Activated CD4-positive, alpha-beta memory T cell treated with anti-CD3 and anti-CD28 coated beads, Interleukin-2, amount 10 ng/mL, durations not matched to agents 7 days and 5 days (primary cell): Measurements from ENCODE around the gene FAM53B. TPM values are rescaled to one million over a fixed set of nuclear protein-coding genes. Genes with fewer than 3 reads are reported as not detected.

Experiments used
- CTCF ChIA-PET: fragments of 350-600 bp; sonication (Branson Sonifier 250); formaldehyde crosslinking; loops from one replicate; lab custom pipeline; 2021; ENCODE audit warnings: antibody characterized with exemption, inconsistent platforms; lab: Charles Lee
- POLR2A ChIA-PET: fragments of 350-600 bp; sonication (Branson Sonifier 250); formaldehyde crosslinking; loops from one replicate; lab custom pipeline; 2021; ENCODE audit warnings: antibody characterized with exemption; lab: Charles Lee
- DNase-seq: peaks from one replicate; pipeline ENCODE4 v3.0.0-alpha.2; 2020
- H3K27ac Mint-ChIP-seq: one replicate; pipeline ENCODE4 v1.8.0; 2021; ENCODE audit warnings: mild to moderate bottlenecking, mixed read lengths
- H3K27me3 Mint-ChIP-seq: one replicate; pipeline ENCODE4 v1.8.0; 2021; ENCODE audit warnings: mixed read lengths
- H3K36me3 Mint-ChIP-seq: one replicate; pipeline ENCODE4 v1.8.0; 2021; ENCODE audit warnings: low read depth, mixed read lengths
- H3K4me1 Mint-ChIP-seq: one replicate; pipeline ENCODE4 v1.8.0; 2021; ENCODE audit warnings: mixed read lengths
- H3K4me3 Mint-ChIP-seq: one replicate; pipeline ENCODE4 v1.8.0; 2021; ENCODE audit warnings: mild to moderate bottlenecking, mixed read lengths
- H3K9me3 Mint-ChIP-seq: one replicate; pipeline ENCODE4 v1.8.0; 2021; ENCODE audit warnings: mixed read lengths
- total RNA-seq, 2 experiments: library from RNA; stranded (reverse); gene quantifications; one replicate each; pipeline ENCODE4 v1.2.3, GENCODE V29; 2021

The FAM53B gene
- total RNA-seq, 2 experiments from 2014 or later, result 44.9 to 46.6 TPM

- H3K4me3 Mint-ChIP-seq, result no peak overlapping the region
- H3K9me3 Mint-ChIP-seq, result no peaks in the 10 kb centered on the region
- POLR2A ChIA-PET, result interaction anchor here (1.0 to 15.0 kb wide), 8 partner anchors 8 to 44 kb away, joined by 3 to 460 read pairs (median 18); no protein-coding TSS in a partner anchor
- H3K27me3 Mint-ChIP-seq, result no peaks in the 10 kb centered on the region
- H3K4me1 Mint-ChIP-seq, result peaks cover 99% of the 10 kb centered on the region
- DNase-seq, result no peak
- peaks cover 55% of the 10 kb centered on the region for H3K36me3 Mint-ChIP-seq
- CTCF ChIA-PET, result interaction anchor here (1.2 to 11.4 kb wide), 7 partner anchors 9 to 40 kb away, joined by 3 to 162 read pairs (median 9); partner anchors contain the start of gene FAM53B
- peak overlapping the region; percentile 96 for H3K27ac Mint-ChIP-seq
Measured at GRCh38 chr10:124705381-124705740, 38.8 kb downstream of the FAM53B start.

- Mint-ChIP-seq H3K27me3 (no peaks in the 10 kb centered on the region), H3K27ac (peak overlapping the region; percentile 96), H3K9me3 (no peaks in the 10 kb centered on the region), H3K36me3 (peaks cover 60% of the 10 kb centered on the region), H3K4me3 (no peak overlapping the region), H3K4me1 (peaks cover 99% of the 10 kb centered on the region)
- POLR2A ChIA-PET, result interaction anchor here (1.0 to 15.0 kb wide), 8 partner anchors 8 to 67 kb away, joined by 3 to 460 read pairs (median 18); no protein-coding TSS in a partner anchor
- CTCF ChIA-PET, result interaction anchor here (1.5 to 11.4 kb wide), 5 partner anchors 8 to 40 kb away, joined by 8 to 162 read pairs (median 14); partner anchors contain the start of gene FAM53B
- DNase-seq, result no peak
Measured at GRCh38 chr10:124704428-124705380, 39.5 kb downstream of the FAM53B start.

- Mint-ChIP-seq H3K9me3 (no peaks in the 10 kb centered on the region), H3K36me3 (peaks cover 62% of the 10 kb centered on the region), H3K27me3 (no peaks in the 10 kb centered on the region), H3K4me3 (no peak overlapping the region), H3K4me1 (peaks cover 99% of the 10 kb centered on the region), H3K27ac (peak overlapping the region; percentile 96)
- DNase-seq, result no peak
- POLR2A ChIA-PET, result interaction anchor here (1.0 to 15.0 kb wide), 6 partner anchors 7 to 66 kb away, joined by 3 to 460 read pairs (median 22); no protein-coding TSS in a partner anchor
- CTCF ChIA-PET, result interaction anchor here (3.0 to 11.4 kb wide), 3 partner anchors 14 to 56 kb away, joined by 11 to 162 read pairs (median 22); no protein-coding TSS in a partner anchor
Measured at GRCh38 chr10:124703778-124704427, 40.3 kb downstream of the FAM53B start.

GRCh38 chr10:124703372-124703771 lies 40.8 kb downstream of the FAM53B start:
- peak overlapping the region; percentile 96 for H3K27ac Mint-ChIP-seq
- no peaks in the 10 kb centered on the region for H3K9me3 Mint-ChIP-seq
- ChIA-PET POLR2A (interaction anchor here (1.2 to 15.0 kb wide), 7 partner anchors 6 to 38 kb away, joined by 5 to 460 read pairs (median 38); no protein-coding TSS in a partner anchor), CTCF (interaction anchor here (1.3 to 11.4 kb wide), 5 partner anchors 10 to 55 kb away, joined by 3 to 162 read pairs (median 15); no protein-coding TSS in a partner anchor)
- H3K27me3 Mint-ChIP-seq, result no peaks in the 10 kb centered on the region
- H3K36me3 Mint-ChIP-seq, result peaks cover 68% of the 10 kb centered on the region
- no peak overlapping the region for H3K4me3 Mint-ChIP-seq
- DNase-seq, result no peak
- peaks cover 99% of the 10 kb centered on the region for H3K4me1 Mint-ChIP-seq

- peak overlapping the region; percentile 25 for H3K4me3 Mint-ChIP-seq
- H3K4me1 Mint-ChIP-seq, result peaks cover 100% of the 10 kb centered on the region
Measured at GRCh38 chr10:124701881-124702656, 42.1 kb downstream of the FAM53B start.

GRCh38 chr10:124701435-124701834 lies 42.7 kb downstream of the FAM53B start:
- Mint-ChIP-seq H3K27ac (peak overlapping the region; percentile 96), H3K4me1 (peaks cover 100% of the 10 kb centered on the region), H3K27me3 (no peaks in the 10 kb centered on the region), H3K9me3 (no peaks in the 10 kb centered on the region), H3K36me3 (peaks cover 72% of the 10 kb centered on the region), H3K4me3 (no peak overlapping the region)
- DNase-seq, result no peak
- CTCF ChIA-PET, result interaction anchor here (1.0 to 11.4 kb wide), 5 partner anchors 12 to 53 kb away, joined by 3 to 162 read pairs (median 11); no protein-coding TSS in a partner anchor
- POLR2A ChIA-PET, result interaction anchor here (0.9 to 15.0 kb wide), 11 partner anchors 9 to 83 kb away, joined by 3 to 460 read pairs (median 6); no protein-coding TSS in a partner anchor

More at GRCh38 chr10:124701881-124702656, 42.1 kb downstream of the FAM53B start:
- peak; percentile 50 for DNase-seq
- Mint-ChIP-seq H3K27ac (peak overlapping the region; percentile 96), H3K9me3 (no peaks in the 10 kb centered on the region), H3K27me3 (no peaks in the 10 kb centered on the region), H3K36me3 (peaks cover 75% of the 10 kb centered on the region)
- ChIA-PET CTCF (interaction anchor here (0.8 to 11.4 kb wide), 8 partner anchors 9 to 54 kb away, joined by 3 to 162 read pairs (median 5); no protein-coding TSS in a partner anchor), POLR2A (interaction anchor here (0.9 to 15.0 kb wide), 10 partner anchors 9 to 75 kb away, joined by 4 to 460 read pairs (median 6); no protein-coding TSS in a partner anchor)

GRCh38 chr10:124701038-124701365 lies 43.2 kb downstream of the FAM53B start:
- CTCF ChIA-PET, result interaction anchor here (1.5 to 11.4 kb wide), 4 partner anchors 11 to 53 kb away, joined by 6 to 162 read pairs (median 13); no protein-coding TSS in a partner anchor
- no peak overlapping the region for H3K4me3 Mint-ChIP-seq

GRCh38 chr10:124700293-124701037 lies 43.7 kb downstream of the FAM53B start:
- Mint-ChIP-seq H3K9me3 (no peaks in the 10 kb centered on the region), H3K36me3 (peaks cover 69% of the 10 kb centered on the region), H3K27ac (peak overlapping the region; percentile 96), H3K27me3 (no peaks in the 10 kb centered on the region), H3K4me3 (no peak overlapping the region), H3K4me1 (peaks cover 100% of the 10 kb centered on the region)
- POLR2A ChIA-PET, result interaction anchor here (0.9 to 15.0 kb wide), 6 partner anchors 11 to 82 kb away, joined by 3 to 460 read pairs (median 8); no protein-coding TSS in a partner anchor
- CTCF ChIA-PET, result interaction anchor here (1.3 to 11.4 kb wide), 5 partner anchors 11 to 52 kb away, joined by 3 to 162 read pairs (median 11); no protein-coding TSS in a partner anchor
- DNase-seq, result no peak

More at GRCh38 chr10:124701038-124701365, 43.2 kb downstream of the FAM53B start:
- H3K27ac Mint-ChIP-seq, result peak overlapping the region; percentile 96
- POLR2A ChIA-PET, result interaction anchor here (0.9 to 15.0 kb wide), 9 partner anchors 8 to 82 kb away, joined by 3 to 460 read pairs (median 7); no protein-coding TSS in a partner anchor
- no peak for DNase-seq
- peaks cover 100% of the 10 kb centered on the region for H3K4me1 Mint-ChIP-seq
- no peaks in the 10 kb centered on the region for H3K9me3 Mint-ChIP-seq
- H3K27me3 Mint-ChIP-seq, result no peaks in the 10 kb centered on the region
- H3K36me3 Mint-ChIP-seq, result peaks cover 69% of the 10 kb centered on the region

GRCh38 chr10:124699471-124700292 lies 44.5 kb downstream of the FAM53B start:
- CTCF ChIA-PET, result interaction anchor here (1.3 to 11.4 kb wide), 2 partner anchors 19 to 51 kb away, joined by 3 to 162 read pairs; no protein-coding TSS in a partner anchor
- H3K4me3 Mint-ChIP-seq, result no peak overlapping the region
- no peaks in the 10 kb centered on the region for H3K27me3 Mint-ChIP-seq
- peaks cover 70% of the 10 kb centered on the region for H3K36me3 Mint-ChIP-seq
- DNase-seq, result no peak
- peaks cover 100% of the 10 kb centered on the region for H3K4me1 Mint-ChIP-seq
- POLR2A ChIA-PET, result interaction anchor here (2.4 to 15.0 kb wide), 3 partner anchors 10 to 42 kb away, joined by 12 to 460 read pairs (median 54); no protein-coding TSS in a partner anchor
- peak overlapping the region; percentile 96 for H3K27ac Mint-ChIP-seq
- no peaks in the 10 kb centered on the region for H3K9me3 Mint-ChIP-seq
